HG03439 (cell line): ENCODE results near the gene PARD3.

ENCODE experiments used
- ATAC-seq: cut with Tn5 transposase; IDR thresholded peaks from one replicate; pipeline ENCODE4 v1.9.1; 2021; ENCODE audit warnings: mild to moderate bottlenecking, moderate library complexity; ENCODE audit not compliant: unreplicated experiment

PARD3 gene

GRCh38 chr10:34698248-34698831, 116.8 kb downstream of the PARD3 start:
- no peak for ATAC-seq

GRCh38 chr10:34697351-34698247, 117.5 kb downstream of the PARD3 start:
- ATAC-seq, result no peak

GRCh38 chr10:34696423-34696822, 118.7 kb downstream of the PARD3 start:
- ATAC-seq, result no peak

GRCh38 chr10:34690383-34691049, 124.6 kb downstream of the PARD3 start:
- ATAC-seq, result no peak

- no peak for ATAC-seq
Observed at GRCh38 chr10:34689053-34689452, 126.0 kb downstream of the PARD3 start.

- no peak for ATAC-seq
Observed at GRCh38 chr10:34687434-34688210, 127.5 kb downstream of the PARD3 start.

- ATAC-seq, result no peak
Observed at GRCh38 chr10:34682580-34682979, 132.5 kb downstream of the PARD3 start.

GRCh38 chr10:34681933-34682332, 133.2 kb downstream of the PARD3 start:
- ATAC-seq, result no peak

GRCh38 chr10:34679177-34679576, 135.9 kb downstream of the PARD3 start:
- no peak for ATAC-seq

- no peak for ATAC-seq
Observed at GRCh38 chr10:34677591-34677990, 137.5 kb downstream of the PARD3 start.

- ATAC-seq, result no peak
Observed at GRCh38 chr10:34677132-34677531, 138.0 kb downstream of the PARD3 start.

GRCh38 chr10:34674176-34674575, 140.9 kb downstream of the PARD3 start:
- no peak for ATAC-seq

GRCh38 chr10:34670081-34670480, 145.0 kb downstream of the PARD3 start:
- ATAC-seq, result no peak

- ATAC-seq, result no peak
Observed at GRCh38 chr10:34669079-34669478, 146.0 kb downstream of the PARD3 start.

- no peak for ATAC-seq
Observed at GRCh38 chr10:34667177-34667576, 147.9 kb downstream of the PARD3 start.

- ATAC-seq, result peak; percentile 87
Observed at GRCh38 chr10:34666008-34666704, 148.9 kb downstream of the PARD3 start.

GRCh38 chr10:34664706-34665105, 150.4 kb downstream of the PARD3 start:
- no peak for ATAC-seq

- ATAC-seq, result no peak
Observed at GRCh38 chr10:34661580-34661979, 153.5 kb downstream of the PARD3 start.

GRCh38 chr10:34658934-34659333, 156.2 kb downstream of the PARD3 start:
- ATAC-seq, result no peak

GRCh38 chr10:34656661-34657060, 158.4 kb downstream of the PARD3 start:
- ATAC-seq, result no peak
